DMS153 (cell line): Measurements from ENCODE around the gene CMSS1.

Experiments used
- DNase-seq: peaks from one replicate; lab custom pipeline; 2025; lab: John Stamatoyannopoulos, UW

The CMSS1 gene

DNA sequence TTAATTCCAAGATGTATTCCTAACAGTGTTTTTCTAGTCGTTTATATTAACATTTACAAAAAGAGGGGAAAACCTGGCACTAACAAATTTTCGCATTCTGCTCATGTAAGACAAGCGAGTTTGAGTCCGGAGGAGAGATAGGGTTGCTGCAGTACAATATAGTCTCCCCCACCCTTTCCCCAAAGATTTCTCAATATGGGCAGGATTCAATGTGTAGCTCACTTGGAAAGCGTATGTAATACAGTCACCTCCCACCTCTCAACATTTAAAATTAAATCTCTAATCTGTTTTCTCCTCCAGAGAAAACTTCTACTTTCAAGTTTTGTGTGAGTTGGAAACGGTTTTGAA lies 57.9 kb downstream of the CMSS1 start:
- DNase-seq, result no peak

- peak; percentile 47 for DNase-seq
Observed at GRCh38 chr3:99875929-99876841, 58.5 kb downstream of the CMSS1 start.

DNA sequence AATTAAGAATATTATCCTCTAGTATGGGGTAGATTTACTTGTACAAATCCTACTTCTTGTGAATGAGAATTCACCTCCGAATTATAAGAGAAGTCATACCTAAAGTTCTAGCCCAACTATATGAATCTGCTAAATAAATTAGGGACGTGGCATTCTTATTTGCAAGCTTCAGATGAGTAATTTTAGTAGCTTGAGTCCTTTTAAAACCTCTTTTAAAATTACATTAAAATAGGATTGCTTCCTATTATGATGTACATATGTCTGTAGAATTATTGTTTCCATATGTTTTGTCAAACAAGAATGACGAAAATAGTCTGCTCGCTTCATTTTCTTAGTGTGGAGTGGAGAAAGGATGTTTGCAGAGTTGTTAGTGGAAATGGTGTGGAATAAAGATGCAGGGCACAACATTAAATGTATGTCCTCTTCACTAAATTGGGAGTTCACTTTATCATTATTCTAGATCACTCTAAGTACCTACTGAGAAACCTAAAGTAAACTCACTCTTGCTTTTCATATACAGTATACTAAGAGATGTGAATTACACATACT lies 59.4 kb downstream of the CMSS1 start:
- DNase-seq, result no peak

DNA sequence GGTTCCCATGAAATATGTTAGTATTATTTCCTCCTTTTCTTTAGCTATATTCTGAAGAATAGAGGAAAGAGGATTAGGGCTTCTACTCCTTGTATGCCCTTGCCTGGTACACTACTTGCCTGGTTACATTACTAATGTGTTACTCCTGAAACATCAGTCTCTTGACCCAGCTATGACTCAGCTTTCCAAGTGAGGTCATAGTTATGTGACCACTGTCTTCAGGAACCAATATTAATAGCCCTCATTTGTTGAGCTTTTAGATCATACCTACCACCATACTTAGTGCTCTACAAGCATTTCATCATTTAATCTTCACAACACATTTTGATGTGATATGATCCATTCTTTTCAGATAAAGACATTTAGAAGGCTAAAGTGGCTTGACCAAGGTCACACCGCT lies 60.3 kb downstream of the CMSS1 start:
- no peak for DNase-seq

DNA sequence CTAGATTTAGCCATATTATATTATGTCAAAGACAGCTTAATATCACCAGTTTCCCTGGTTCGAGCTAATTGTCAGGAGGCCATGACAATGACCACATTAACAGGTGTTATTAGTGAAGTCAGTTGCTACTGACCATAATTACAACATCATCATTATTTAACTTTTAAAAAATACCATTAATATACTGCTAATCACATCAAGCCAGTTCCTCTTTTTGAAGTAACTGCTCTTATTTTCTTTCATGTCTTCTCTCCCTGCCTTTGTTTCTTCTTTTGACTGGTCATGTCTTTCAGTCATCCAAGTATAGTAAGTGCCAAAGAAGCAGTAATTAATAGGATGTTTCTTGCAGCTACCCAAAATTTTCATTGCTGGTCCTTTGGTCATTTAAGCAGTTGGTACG lies 61.6 kb downstream of the CMSS1 start:
- DNase-seq, result no peak

- no peak for DNase-seq
Observed at GRCh38 chr3:99881121-99881524, 63.5 kb downstream of the CMSS1 start.

- no peak for DNase-seq
Observed at GRCh38 chr3:99882436-99883137, 64.9 kb downstream of the CMSS1 start.

DNA sequence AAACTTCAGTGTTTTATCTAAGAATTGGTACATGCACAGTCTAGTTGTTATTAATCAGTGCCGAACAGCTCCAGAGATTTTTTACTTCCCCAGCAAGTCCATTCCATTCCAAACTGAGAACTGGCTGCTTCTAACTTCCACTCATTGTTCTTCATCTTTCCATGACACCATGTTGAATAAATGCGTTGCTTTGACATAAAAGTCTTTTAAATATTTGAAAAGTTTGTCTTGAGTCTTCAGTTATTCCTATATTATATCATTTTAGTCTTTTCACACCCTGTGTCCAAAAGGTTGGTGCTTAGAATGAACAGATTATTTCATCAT lies 65.4 kb downstream of the CMSS1 start:
- DNase-seq, result no peak

DNA sequence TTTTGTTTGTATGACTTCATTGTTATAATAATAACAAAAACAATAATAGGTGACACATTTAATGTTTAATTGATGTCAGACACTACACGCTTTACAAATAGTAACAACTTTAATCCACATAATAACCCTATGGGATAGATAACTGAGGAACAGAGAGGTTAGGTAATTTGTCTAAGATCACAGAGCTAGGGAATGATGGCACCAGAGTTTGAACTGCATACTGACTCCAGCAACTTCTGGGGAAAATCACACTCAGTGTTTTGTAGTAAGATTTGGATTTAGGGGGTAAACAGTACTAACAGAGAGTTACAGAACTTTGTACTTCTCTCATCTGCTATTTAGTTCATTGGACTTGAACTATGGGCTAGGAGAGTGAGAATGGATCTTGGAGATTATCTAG lies 66.0 kb downstream of the CMSS1 start:
- DNase-seq, result no peak

GRCh38 chr3:99884484-99884883 lies 66.8 kb downstream of the CMSS1 start:
- no peak for DNase-seq

- no peak for DNase-seq
Observed at GRCh38 chr3:99885085-99885484, 67.4 kb downstream of the CMSS1 start.

GRCh38 chr3:99885851-99886250 lies 68.2 kb downstream of the CMSS1 start:
- DNase-seq, result no peak

DNA sequence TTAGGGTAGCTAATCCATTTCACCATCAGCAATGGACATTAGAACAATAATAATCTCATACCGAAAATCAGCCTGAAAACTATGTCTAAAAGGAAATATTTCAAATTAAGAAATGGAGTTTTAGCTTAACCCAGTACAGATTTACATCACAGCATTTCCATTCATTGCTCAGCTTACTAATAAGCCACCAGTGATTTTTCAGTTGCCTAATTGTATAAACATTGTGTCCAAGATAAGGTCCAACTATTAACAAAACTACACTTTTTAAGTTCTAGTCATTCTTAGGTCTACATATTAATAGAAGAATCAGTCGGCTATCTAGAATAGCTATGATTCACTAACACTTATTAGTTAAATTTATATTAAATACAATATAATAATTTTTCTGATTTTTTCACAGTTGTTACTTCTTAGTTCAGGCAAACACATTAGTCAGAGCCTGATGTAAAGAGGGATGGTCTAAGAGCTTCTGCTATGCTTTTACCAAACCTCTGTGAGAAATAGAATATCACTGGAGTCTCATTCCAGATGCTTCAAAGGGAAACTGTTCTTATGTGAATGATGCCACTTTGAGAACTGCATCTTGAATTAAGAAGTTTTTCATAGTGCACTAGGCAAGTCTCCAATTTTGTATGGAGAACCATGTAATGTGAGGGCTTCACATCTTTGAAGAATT lies 74.1 kb downstream of the CMSS1 start:
- no peak for DNase-seq

- no peak for DNase-seq
Observed at GRCh38 chr3:99892332-99892731, 74.7 kb downstream of the CMSS1 start.

GRCh38 chr3:99895131-99895696 lies 77.6 kb downstream of the CMSS1 start:
- no peak for DNase-seq

DNA sequence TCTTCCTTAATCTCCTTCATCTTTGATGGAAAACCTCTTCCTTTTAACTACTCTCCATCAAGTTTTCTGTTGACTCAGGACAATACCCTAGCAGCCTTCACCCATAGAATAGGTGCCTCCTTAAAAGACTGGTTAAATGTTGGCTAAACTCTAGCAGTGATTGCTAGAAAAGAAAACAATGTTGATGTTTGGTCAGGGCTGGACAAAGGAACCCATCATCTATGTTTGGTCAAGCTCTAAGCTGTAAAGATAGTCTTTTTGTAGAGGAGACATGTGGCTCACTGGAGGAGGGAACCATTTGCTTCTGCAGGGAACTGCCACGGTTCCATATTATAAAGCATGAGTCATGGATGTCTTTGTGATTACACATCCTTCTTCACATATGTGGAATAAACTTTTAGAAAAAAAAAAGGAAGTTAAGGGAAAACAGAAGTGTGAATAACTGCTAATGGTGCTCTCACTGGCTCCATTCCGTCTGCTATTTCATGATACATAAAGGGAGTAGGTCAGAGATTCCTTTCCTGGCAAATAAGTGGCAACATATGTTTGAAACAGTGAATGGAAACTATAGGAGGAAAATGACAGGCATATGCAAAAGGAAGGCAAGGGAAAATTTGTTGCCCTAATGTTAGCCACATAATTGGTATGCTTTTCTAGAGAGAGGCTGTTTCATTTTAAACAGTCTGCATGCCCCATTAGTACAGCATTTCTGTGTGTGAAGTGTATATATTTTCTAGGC lies 78.2 kb downstream of the CMSS1 start:
- DNase-seq, result peak; percentile 54

DNA sequence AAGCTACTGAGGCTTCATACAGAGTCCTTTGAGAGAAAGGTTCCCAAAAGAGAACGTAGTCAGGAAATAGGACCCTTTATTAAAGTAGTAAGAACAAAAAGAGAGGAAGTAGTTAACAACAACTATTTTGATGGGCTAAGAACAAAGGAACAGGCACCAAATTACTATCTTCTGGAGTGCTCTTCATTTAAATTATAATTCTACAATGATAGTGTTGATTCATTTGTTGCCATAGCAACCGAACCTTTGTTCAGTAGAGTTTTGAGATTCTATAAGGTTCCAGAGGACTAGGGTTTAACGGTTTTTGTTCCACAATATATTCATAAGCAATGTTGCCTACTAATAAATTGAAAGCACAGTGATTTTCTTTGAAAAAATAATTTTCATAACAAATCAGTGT lies 78.8 kb downstream of the CMSS1 start:
- peak; percentile 28 for DNase-seq

DNA sequence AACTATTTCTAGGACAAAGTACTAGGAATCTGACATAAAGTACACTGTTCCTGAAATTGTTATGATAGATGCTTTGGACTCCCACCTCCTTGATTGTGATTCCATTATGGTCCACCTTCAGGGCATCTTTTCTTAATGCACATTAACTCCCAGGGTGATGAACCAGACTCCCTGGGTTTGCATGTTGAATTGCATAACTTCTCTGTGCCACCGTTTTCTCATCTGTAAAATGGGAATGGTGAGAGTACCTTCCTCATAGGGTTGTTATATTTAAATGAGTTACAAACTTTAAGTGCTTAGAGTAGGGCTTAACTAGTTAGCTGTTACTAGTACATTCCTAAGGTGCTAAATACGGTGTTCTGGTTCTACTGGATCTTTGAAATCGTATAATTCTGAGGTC lies 81.9 kb downstream of the CMSS1 start:
- no peak for DNase-seq

DNA sequence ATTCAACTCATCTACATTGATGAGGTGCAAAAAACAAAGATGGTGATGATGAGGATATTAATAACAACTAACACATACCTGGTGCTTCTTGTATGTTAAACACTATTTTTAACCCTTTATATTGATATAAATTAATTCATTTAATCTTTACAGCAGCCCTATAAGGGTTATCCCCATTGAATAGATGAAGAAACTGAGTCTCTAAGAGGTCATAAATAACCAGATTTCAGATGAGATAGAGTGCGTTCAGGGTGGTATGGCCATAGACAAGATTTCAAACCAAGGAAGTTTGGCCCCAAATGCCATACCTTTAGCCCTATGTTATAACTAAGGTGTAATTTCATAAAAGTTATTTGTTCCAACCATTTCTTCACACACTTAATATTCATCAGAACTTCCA lies 82.6 kb downstream of the CMSS1 start:
- DNase-seq, result no peak

DNA sequence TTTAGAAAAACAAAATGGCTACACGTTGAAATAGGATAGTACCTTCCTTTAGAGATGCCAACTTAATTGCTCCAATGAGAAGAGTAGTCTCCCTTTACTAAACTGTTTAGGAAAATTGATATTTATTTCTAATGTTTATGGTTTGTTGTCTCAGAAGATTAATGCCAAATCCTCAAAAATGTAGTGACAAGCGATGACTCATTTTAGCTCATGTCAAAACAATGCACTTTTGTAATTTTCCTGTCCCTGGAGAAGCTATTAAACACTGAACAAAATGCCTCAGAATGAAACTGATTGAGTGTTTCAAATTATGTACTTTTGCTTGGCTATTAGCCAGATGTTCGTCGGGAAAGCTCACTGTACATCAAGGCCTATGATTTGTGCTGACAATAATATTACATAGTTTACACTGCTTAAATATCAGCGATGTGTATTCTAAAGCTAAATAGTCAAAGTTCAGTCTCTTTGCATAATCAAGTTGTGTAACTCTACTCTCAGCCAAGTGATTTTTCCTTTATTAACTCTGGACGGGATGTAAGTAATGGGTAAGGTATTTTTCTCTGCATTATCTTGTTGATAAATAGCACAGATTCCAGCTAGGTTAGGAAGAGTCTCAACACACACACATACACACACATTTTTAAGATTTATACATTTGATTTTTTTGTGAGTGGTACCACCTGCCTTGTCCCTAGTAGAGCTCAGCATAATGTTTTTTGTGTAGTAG lies 83.7 kb downstream of the CMSS1 start:
- DNase-seq, result no peak

- no peak for DNase-seq
Observed at GRCh38 chr3:99902091-99902490, 84.4 kb downstream of the CMSS1 start.
